ENCODE measurements around the gene ESR1.
A peak's percentile ranks its signal among the peaks of the same experiment; 100 is the strongest.
"Not testable (repeated sequence)": the region's sequence is repeated elsewhere in the genome, so short reads cannot be mapped to it uniquely, and the experiment has no call there.

ESR1 gene

DNA sequence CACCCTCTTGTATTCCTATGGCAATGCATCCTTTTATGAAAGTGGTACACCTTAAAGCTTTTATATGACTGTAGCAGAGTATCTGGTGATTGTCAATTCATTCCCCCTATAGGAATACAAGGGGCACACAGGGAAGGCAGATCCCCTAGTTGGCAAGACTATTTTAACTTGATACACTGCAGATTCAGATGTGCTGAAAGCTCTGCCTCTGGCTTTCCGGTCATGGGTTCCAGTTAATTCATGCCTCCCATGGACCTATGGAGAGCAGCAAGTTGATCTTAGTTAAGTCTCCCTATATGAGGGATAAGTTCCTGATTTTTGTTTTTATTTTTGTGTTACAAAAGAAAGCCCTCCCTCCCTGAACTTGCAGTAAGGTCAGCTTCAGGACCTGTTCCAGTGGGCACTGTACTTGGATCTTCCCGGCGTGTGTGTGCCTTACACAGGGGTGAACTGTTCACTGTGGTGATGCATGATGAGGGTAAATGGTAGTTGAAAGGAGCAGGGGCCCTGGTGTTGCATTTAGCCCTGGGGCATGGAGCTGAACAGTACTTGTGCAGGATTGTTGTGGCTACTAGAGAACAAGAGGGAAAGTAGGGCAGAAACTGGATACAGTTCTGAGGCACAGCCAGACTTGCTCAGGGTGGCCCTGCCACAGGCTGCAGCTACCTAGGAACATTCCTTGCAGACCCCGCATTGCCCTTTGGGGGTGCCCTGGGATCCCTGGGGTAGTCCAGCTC, 292.1 kb downstream of the ESR1 start:
- no peak for DNase-seq

DNA sequence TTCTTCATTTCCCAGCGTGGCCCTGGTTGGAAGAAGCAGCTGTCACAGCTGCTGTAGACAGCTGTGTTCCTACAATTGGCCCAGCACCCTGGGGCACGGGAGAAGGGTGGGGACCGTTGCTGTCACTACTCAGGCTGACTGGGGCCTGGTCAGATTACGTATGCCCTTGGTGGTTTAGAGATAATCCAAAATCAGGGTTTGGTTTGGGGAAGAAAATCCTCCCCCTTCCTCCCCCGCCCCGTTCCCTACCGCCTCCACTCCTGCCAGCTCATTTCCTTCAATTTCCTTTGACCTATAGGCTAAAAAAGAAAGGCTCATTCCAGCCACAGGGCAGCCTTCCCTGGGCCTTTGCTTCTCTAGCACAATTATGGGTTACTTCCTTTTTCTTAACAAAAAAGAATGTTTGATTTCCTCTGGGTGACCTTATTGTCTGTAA, 292.7 kb downstream of the ESR1 start:
- DNase-seq = no peak

DNA sequence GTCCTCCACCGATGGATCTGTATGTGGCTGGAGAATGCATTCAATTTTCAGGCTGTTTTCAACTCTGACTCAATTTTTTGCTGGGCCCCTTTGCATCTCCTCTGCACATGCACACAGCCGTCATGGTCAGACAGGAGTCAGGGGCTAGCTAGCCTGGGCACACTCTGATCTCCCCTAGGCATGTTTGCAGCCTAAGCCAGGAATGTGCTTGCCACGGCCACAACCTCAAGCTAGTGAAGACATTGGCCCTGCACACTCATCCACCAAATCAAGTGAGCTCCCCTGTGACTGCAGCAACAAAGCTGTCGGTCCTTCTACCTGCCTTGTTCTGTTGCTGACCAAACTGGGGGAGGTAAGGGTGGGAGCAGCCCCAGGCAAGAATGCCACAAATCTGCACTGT, 300.5 kb downstream of the ESR1 start:
- DNase-seq = no peak

DNA sequence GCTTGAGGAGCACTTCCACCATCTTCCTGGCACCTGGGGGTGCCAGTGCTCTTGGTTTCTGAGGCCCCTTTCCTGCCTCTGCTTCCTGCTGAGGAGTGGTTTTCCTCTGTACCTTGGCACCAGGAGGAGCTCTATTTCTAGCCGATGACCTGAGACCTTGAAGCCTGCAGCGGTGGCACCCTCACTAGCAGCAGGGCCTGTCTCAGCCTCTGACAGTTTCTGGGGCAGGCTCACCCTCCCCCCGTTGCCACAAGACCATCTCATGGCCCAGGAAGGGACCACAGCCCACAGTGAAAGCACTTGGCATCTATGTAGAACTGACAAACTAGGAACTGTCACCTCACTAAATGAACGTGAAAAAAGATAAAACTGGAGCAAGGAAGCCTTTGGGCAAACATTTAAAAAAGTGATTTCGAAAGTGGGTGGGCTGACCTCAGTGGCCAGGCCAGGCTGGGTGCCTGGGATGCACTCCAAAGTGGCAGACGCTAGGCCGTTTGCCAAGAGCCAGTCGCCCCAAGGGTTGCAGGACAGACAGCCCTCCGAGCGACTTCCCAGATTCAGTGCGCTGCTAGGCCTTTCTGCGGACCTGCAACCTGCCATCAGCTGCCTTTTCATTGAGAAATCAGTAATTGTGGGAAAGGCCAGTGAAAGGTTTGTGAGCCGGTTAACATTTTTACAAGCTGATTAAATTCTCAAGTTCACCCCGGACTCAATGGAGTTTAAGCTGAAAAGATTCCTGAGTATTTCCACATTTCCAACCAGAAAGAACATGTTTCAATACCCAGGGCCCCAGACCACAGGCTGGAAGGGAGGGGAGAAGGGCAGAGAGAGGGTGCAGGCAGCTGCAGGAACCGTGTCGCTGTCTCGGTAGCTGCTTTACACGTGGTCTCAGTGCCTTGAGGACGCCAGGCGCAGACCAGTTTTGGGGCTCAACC, 303.7 kb downstream of the ESR1 start:
- no peak for DNase-seq

DNA sequence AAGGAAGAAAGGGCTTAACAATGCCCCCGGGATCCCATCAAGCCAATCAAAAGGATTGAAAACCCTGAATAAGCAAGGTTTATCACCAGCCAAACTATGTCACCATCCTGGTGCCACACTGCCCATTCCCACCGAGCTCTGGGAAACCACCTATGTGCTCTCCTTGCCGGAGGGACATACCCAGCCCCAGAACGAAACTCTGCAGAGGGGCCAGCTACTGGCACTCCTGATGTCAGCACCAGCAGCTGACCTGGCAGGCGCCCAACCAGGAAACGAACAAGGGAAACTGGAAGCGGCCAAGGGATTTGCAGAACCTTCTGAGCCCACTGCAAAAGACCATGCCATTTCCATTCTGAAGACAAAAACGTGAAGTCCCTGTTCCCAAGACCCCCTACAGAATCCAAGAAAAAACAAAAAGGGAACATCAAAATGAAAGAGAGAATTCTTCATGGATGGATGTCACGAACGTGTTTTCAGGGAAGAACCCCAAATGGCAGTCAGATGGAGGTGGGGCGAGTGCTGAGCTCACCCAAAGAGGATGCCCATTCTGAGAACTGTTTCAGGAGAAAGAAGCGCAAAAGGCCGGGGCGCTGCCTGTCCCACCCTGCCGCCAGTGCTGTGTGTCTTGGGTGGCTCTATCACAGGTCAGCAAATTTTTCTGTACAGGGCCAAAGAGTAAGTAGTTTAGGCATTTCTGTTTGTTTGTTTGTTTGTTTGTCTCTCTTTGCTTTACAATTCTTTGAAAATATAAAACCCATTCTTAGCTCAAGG, 305.2 kb downstream of the ESR1 start:
- DNase-seq = peak; percentile 13 to 71

DNA sequence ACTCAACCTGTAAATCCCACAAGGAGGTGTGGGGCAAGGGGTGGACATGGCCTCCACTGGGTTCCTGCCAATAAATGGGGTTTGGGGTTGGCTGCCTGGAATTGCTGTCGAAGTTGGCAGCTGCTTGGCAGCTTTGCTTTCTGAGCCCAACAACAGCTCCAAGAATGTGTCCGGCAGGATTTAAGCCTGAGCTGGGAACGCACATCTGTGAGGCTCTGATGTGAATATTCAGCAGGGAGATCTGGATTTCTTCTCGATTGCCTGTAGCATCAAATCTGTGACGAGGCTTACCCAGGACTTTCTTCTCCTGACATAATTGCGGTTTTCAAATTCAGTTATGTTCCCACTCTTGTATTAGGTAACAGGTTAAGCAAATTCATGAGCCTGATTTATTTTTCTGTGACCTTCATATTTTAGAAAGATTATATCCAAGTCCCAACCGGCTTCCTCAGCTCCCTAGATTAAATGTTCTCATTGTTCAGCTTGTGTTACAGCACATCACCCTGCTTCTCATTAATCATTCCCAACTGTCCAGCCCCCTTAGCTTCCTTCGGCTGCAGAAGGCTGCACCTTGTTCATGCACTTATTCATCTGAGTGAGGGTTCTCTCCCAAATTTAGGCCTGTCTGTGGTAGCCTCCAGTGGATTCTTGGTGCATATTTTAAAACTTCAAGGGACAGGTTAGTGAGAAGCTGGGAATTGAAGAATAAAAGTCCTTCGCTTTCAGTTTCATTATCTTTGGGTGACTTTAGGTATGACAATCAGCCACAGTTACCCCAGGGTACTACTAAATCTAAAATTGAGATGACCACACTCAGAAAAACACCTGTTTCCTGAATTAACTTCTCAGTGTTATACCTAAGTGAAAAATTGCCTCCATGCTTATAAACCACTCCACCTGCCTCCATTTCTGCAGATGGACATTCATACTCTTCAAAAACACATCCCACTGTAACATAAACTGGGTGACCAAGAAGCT, 310.0 kb downstream of the ESR1 start:
- no peak for DNase-seq

DNA sequence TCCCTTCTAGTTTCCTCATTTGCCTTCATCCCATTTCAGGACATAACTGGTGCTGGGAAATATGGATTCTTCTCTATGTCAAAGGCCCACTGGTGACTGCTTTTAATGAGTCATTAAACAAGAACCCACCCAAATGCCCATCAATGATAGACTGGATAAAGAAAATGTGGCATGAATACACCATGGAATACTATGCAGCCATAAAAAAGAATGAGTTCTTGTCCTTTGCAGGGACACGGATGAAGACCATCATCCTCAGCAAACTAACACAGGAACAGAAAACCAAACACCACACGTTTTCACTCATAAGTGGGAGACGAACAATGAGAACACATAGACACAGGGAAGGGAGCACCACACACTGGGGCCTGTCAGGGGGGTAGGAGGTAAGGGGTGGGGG, 310.7 kb downstream of the ESR1 start:
- DNase-seq = no peak

DNA sequence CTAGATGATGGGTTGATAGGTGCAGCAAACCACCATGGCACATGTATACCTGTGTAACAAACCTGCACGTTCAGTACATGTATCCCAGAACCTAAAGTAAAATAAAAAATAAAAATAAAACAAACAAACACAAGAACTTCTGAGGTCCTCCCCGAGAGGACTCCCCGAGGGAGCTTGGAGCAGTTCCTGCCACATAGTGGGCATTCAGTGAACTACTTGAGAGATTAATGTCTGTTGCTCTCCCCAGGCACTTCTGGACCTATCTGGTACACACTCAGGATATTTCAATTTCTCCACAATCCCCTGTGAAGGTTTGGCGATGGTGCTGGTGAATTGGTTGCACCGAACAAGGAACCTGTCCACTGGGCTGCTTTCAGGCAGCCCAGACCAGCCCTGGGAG, 311.2 kb downstream of the ESR1 start:
- no peak for DNase-seq

DNA sequence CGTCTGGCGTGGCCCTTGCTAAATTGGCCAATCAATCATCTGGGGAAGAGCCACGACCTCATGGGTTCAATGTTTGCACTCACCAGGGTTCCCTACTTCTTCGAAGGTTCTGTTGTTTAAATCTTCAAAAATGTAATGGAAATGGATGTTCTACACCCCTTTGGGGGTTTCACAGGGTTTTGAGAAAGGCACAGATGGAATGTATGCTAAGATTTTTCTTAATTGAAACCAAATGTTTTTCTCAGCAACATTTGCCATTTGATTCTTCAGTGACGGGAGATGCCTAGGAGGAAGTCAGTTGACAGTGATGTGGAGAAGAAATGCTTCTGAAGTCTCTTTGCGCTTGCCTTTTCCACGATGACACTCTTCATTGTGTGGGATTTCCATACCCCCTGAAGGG, 312.3 kb downstream of the ESR1 start:
- no peak for DNase-seq

DNA sequence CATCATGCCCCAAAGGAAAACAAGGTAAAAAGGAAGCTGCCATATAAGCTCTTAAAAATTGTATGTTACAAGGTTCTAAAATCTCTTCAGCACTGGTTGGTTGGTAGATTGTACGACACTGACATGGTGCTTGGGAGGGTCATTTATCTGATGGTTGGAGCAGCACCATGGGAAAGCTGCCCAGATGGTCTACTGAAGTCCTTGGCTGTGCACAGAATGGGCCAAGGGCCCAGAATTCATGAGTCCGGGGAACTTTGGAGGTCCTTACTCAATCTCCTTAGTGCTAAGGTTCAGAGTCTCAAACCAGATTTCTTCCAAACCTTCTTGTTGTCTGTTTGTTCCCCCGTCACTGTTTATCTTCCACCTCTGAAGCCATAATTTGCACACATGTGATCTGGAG, 314.4 kb downstream of the ESR1 start:
- DNase-seq = no peak

DNA sequence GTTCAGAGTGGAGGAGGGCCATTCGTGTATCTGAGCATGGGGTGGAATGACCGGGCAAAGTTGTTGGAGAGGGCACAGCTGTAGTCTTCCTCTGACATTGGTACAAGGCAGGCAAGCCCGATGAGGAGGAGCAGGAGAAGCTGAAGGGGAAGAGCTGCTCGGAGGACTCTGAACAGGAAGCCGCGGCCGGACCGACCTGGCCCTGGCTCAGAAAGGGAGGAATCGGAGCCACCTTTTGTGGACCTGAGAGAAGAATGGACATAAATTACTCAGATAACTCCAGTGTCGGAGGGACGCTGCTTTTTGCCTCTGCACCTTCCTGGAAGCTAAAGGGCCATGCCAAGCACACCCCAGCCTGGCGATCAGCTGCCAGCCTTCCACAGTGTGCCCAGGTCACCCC, 315.0 kb downstream of the ESR1 start:
- no peak for DNase-seq

DNA sequence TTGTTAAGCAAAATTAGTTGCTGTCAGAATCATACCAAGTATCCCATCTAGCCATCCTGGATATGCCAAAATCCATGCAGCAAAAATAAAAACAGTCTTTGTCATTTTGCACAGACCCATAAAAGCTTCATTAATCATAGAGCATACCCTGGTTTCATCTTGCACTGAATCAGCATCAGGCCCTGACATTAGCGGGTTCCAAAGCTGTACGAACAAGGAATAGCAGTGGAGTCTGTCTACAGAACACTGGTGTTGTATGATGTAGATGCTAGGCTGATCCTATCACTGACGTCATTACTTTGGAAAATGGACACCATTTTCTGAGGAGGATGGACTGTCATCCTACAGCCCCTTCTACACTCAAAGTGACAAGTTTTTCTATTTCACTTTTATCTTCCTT, 315.6 kb downstream of the ESR1 start:
- no peak for DNase-seq

DNA sequence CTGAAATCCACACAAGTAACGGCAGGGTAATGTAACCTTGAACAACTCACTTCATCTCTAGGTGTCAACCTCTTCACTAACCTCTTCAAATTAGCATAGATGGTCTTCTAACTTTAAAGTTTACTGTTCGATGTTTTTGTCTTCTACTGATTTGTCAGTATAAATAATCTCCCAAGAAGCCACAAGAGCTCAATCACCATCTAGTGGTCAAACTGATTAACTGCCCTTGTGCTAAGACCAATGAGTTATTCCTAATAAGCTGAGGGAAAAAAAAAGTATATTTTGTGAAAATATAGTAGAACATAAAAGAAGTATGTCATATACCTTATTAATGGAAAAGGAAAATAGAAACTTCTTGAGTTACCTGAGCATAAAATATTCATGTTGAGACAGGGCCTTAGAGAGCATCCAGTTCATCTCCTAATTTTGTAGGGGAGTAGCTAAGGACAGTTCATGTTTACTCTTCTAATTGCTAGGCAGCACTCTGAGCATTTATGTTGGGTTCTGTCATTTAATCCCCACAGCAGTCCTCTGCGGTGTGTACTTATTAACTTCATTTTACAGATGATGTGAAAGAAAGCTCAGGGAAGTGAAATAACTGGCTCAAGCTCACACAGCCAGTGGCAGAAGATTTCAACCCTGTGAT, 317.1 kb downstream of the ESR1 start:
- peak in 1 of 2 experiments; percentile 24 for DNase-seq

DNA sequence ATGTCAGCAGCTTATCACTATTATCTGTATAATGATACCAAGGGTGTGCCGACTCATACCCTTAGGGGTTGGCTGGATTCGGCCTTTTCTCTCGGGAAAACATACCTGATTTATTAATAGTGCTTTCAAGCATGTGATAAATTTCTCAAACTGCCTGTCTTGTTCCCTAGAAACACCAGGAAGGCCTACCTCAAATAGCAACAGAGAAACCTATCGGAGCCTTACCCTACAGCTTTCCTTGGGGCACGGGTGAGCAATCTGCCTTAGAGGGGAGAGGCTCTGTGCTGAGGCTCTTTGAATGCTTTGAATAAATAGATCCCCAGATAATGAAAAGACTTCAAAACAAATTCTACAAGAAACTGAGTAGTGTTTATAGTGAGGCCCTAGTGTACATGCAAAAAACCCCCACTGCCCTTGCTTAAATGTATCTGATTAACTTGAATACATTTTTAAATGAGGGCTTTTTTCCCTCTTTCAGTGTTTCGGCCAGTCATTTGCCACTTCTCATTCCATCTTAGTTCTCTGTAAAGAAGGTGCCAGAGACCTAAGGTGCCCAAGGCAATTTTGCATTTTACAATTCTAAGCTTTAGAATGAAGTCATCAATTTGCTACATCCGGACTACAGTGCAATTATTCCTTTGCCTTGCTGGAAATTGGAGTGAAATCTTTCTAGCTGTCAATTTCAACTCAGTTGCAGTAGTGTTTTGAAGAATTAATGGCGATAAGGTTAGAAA, 320.1 kb downstream of the ESR1 start:
- DNase-seq = no peak

DNA sequence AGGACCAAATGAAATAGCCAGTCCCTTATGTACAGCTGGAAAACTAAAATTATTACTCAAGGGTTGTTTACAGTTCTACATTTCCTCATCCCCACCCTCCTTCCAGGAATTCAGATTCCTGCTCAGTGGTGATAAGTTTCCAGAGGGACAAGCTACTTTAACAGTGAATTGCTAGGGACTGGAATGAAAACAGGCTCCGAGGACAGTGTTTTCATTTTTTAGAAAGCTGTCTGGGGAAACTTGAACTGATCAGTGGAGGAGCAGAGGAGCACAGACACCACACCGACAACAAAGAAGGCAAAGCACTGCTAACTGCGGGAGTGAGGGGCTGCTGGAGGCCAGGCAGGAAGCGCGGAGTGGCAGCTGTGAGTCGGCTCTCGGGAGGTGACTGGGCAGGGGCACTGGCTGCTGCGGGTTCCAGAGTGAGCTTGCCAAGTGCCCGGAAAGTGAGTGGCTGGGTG, 322.2 kb downstream of the ESR1 start:
- DNase-seq = no peak

DNA sequence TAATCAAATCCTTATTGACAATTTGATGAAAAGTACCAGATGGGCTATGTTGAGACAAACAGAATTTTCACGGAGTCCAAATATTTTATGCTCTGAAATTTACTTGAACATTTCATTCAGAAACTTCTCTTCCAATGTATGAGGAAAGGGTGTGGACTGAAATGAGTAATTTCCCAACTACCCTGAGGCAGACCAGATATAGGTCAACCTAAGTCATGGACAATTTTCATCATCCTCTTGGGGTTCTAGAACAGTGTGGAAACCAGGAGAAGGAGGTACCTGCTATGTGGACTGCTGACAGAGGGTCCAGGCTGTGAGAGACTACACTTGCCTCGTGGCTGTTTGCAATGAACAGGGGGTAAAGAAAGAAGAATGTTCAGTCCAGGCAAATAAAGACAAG, 323.0 kb downstream of the ESR1 start:
- no peak for DNase-seq

DNA sequence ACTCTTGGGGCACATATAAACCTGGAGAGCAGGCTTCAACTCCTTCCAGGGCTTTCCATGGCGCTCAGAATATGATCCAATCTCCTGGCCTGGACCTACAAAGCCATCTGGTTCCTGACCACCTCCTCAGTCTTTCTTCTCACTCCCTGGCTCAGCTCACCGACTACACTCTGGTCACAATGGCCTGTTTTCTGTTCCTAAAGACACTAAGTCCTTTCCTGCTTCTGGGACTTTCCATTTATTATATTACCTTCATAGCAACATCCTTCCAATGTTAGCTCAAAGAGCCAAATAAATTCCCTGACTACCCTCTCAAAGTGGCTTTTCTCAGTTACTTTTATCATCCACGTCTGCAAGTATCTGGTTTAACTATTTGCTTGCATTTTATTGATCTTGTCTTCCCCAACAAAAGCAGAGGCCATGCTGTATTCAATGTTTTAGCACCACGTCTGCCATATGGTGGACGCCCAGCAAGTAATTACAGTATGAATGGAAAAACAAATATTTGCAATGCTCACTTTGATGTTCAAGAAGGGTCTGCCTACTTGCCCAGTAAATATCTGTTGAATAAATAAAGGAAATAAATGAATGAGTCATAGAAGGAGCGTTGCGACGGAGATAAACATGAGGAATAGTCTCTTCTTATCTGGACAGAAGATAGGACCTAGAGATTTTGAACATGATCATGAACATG, 328.4 kb downstream of the ESR1 start:
- DNase-seq = peak; percentile 61 to 66

DNA sequence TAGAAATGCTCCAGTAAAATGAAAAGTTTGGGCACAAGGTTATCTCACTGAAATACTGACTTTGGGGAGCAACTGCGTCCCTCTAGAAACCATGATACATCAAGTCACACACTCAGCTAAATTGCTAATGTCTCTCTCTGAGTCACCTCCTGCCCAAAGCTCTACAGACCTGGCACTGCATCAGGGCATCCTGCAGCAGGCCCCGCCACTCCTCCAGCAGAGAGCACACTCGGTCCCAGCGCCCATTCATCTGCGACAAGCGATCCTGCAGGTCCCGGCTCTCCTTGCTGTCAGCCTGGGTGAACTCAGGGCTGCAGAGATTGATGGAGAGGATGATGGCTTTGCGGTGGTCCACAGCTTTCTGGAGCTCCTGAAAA, 329.0 kb downstream of the ESR1 start:
- peak; percentile 48 to 81 for DNase-seq

DNA sequence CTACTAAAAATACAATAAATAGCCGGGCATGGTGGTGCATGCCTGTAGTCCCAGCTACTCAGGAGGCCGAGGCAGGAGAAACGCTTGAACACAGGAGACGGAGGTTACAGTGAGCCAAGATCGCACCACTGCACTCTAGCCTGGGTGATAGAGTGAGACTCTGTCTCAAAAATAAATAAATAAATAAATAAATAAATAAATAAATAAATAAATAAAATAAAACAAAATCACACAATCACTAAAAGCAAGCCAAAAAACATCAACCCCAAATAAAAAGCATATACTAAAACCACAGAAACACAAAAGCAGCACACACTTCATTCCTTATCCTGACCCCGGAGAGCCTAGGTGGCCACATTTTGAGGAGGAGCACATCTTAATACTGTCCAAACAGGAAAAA, 330.9 kb downstream of the ESR1 start:
- DNase-seq = not testable (repeated sequence)

DNA sequence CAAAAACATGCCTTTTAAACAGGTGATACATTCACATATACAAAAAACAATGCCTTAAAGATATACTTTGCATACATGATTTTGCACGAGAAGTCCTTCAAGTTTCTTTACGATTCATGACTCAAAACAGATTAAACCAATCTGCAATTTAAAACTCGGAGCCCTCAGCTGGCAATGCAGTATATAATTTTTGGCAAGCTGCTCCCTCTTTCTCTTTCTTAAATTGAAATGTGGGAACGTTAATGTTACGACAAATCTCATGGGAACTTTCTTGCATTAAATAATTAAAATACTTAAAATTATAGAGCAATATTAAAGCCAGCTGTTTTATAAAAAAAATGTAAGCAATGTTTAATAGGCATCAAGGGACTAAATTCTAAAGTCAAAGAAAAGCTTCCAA, 334.6 kb downstream of the ESR1 start:
- no peak for DNase-seq

All from SHP77 (cell line).